Liver (tissue), 9 donors: ENCODE measurements around the gene PDK2. TPM values are rescaled to one million over a fixed set of nuclear protein-coding genes. Genes with fewer than 3 reads are reported as not detected.

Experiments
- DNase-seq: peaks from one replicate; pipeline ENCODE4 v3.0.0-alpha.2; 2017; ENCODE audit warnings: low spot score
- H3K27ac ChIP-seq, 2 donors: one replicate each; pipeline ENCODE4 v1.7.0; 2013; ENCODE audit warnings: inconsistent platforms in 2 of 2, low read length in 2 of 2, control low read depth in 1 of 2, low read depth in 1 of 2, mild to moderate bottlenecking in 1 of 2
- H3K27me3 ChIP-seq, 4 donors: one replicate each; pipeline versions ENCODE4 v1.6.1 to v1.7.0; 2013; ENCODE audit warnings: low read length in 3 of 4, inconsistent platforms in 1 of 4, mild to moderate bottlenecking in 1 of 4, moderate library complexity in 1 of 4; ENCODE audit not compliant: control insufficient read depth in 4 of 4, insufficient read depth in 4 of 4
- H3K36me3 ChIP-seq, 4 donors: one replicate each; pipeline versions ENCODE4 v1.6.1 to v1.7.0; 2013; ENCODE audit warnings: low read length in 3 of 4, mild to moderate bottlenecking in 3 of 4, low read depth in 1 of 4, moderate library complexity in 1 of 4; ENCODE audit not compliant: control insufficient read depth in 4 of 4, insufficient read depth in 3 of 4
- H3K4me1 ChIP-seq, 4 donors: one replicate each; pipeline versions ENCODE4 v1.6.1 to v1.7.0; 2013; ENCODE audit warnings: low read length in 3 of 4, mild to moderate bottlenecking in 3 of 4, moderate library complexity in 1 of 4; ENCODE audit not compliant: control insufficient read depth in 4 of 4, insufficient read depth in 4 of 4
- H3K4me3 ChIP-seq, 3 donors: one replicate each; pipeline versions ENCODE4 v1.6.1 to v1.7.0; 2013; ENCODE audit warnings: low read length in 3 of 3, control low read depth in 1 of 3, low read depth in 1 of 3, mild to moderate bottlenecking in 1 of 3
- H3K9ac ChIP-seq, 2 donors: one replicate each; pipeline ENCODE4 v1.7.0; 2013; ENCODE audit warnings: low read length in 2 of 2, mild to moderate bottlenecking in 2 of 2, moderate library complexity in 2 of 2, control low read depth in 1 of 2, low read depth in 1 of 2
- H3K9me3 ChIP-seq, 4 donors: one replicate each; pipeline versions ENCODE4 v1.6.1 to v1.7.0; 2013; ENCODE audit warnings: low read length in 3 of 4; ENCODE audit not compliant: control insufficient read depth in 4 of 4
- CTCF ChIP-seq: fragments of 150-350 bp; IDR thresholded peaks from 2 replicates; pipeline ENCODE4 v1.5.1; 2017; ENCODE audit warnings: improper control_type of control experiment, low read depth, low read length; ENCODE audit not compliant: missing input control
- NR2F2 ChIP-seq: IDR thresholded peaks from 2 replicates; pipeline ENCODE4 v1.6.1; 2016; ENCODE audit warnings: antibody characterized with exemption
- RAD21 ChIP-seq, 2 donors: IDR thresholded peaks; 2 replicates each; pipeline ENCODE4 v1.6.1; 2016; ENCODE audit warnings: antibody characterized with exemption in 2 of 2, mild to moderate bottlenecking in 2 of 2
- ZBTB33 ChIP-seq: IDR thresholded peaks from 2 replicates; pipeline ENCODE4 v1.6.1; 2016; ENCODE audit warnings: antibody characterized with exemption
- WGBS: extraction: QIAGEN DNeasy Blood & Tissue Kit; methylation state at CpG from one replicate; pipeline ENCODE4 v1.1.7; 2013; 5-methylcytosine and 5-hydroxymethylcytosine counted together
- polyA plus RNA-seq, 2 donors: library from polyadenylated mRNA; stranded (reverse) in 1 of 2; unstranded in 1 of 2; fragments of 200-250 nt in 1 of 2; fragments of >200 nt in 1 of 2; fragmentation: Nextera tagmentation in 1 of 2; extraction: Ambion mirVana in 1 of 2; gene quantifications; one replicate each; pipeline versions ENCODE4 v1.2.1 to v1.2.3, GENCODE V29; 2013 to 2015
- total RNA-seq, 2 donors: library from RNA; depleted of rRNA; stranded (reverse); fragments of >200 nt; gene quantifications; one replicate each; pipeline ENCODE4 v1.2.3, GENCODE V29; 2014
- TF ChIP-seq, protein P1 (sequence below): IDR thresholded peaks from 2 replicates; pipeline ENCODE4 v1.6.1; 2016; ENCODE audit warnings: antibody characterized with exemption
- donor health status: healthy.
- donor health status: healthy.
- donor health status: healthy.
- donor health status: healthy.
- donor health status: healthy.

Gene PDK2
- total and polyA plus RNA-seq, 4 donors: 8.6 to 36.6 (median 28.5) TPM

GRCh38 chr17:50161023-50161910 is 66.1 kb downstream of the PDK2 start:
- Histone ChIP-seq H3K9me3 (no peaks in the 10 kb centered on the region), H3K27me3 (no peaks in the 10 kb centered on the region), H3K4me3 (peak overlapping the region; percentile 45 to 53 (median 49)), H3K4me1 (peaks cover 0 to 11% (median 8%) of the 10 kb centered on the region in 4 donors), H3K27ac (peak overlapping the region; percentile 36 to 38), H3K9ac (peak overlapping the region; percentile 3 to 62), H3K36me3 (no peaks in the 10 kb centered on the region)
- TF ChIP-seq NR2F2 (no peak), ZBTB33 (no peak), RAD21 (IDR thresholded peaks at IDR 0.05) (peak; percentile 85 to 93), CTCF (peak; percentile 92)
- TF ChIP-seq, protein P1, sequence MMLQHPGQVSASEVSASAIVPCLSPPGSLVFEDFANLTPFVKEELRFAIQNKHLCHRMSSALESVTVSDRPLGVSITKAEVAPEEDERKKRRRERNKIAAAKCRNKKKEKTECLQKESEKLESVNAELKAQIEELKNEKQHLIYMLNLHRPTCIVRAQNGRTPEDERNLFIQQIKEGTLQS: no peak
- peak; percentile 89 for DNase-seq
- 1% methylated on average over 53 of the region's 53 CpGs for WGBS

Other genes with a start within 250 kb of the PDK2 start
- gene TAC4, start 247.3 kb upstream of the PDK2 start, total RNA-seq: not detected
- not detected for gene TAC4, start 247.3 kb upstream of the PDK2 start, polyA plus RNA-seq
- not detected for gene DLX4, start 126.2 kb upstream of the PDK2 start, total RNA-seq
- gene DLX4, start 126.2 kb upstream of the PDK2 start, polyA plus RNA-seq: not detected
- not detected for gene DLX3, start 100.1 kb upstream of the PDK2 start, total RNA-seq
- gene DLX3, start 100.1 kb upstream of the PDK2 start, polyA plus RNA-seq: not detected
- 1 to 10 TPM in 1 of 2 donors, under 1 TPM in 1; 0.79 to 4.4 TPM for gene ITGA3, start 39.2 kb upstream of the PDK2 start, total RNA-seq
- gene ITGA3, start 39.2 kb upstream of the PDK2 start, polyA plus RNA-seq: 1 to 10 TPM; 1.1 to 1.8 TPM
- under 1 TPM; 0.50 to 0.84 TPM for gene SAMD14, start 34.8 kb downstream of the PDK2 start, total RNA-seq
- under 1 TPM in 1 of 2 donors, not detected in 1; 0.67 TPM for gene SAMD14, start 34.8 kb downstream of the PDK2 start, polyA plus RNA-seq
- 10 to 100 TPM in 1 of 2 donors, 1 to 10 TPM in 1; 7.4 to 26.1 TPM for gene PPP1R9B, start 55.3 kb downstream of the PDK2 start, total RNA-seq
- 1 to 10 TPM in 1 of 2 donors, under 1 TPM in 1; 0.90 to 6.7 TPM for gene PPP1R9B, start 55.3 kb downstream of the PDK2 start, polyA plus RNA-seq
- gene SGCA, start 70.7 kb downstream of the PDK2 start, total RNA-seq: 1 to 10 TPM in 1 of 2 donors, not detected in 1; 1.3 TPM
- gene SGCA, start 70.7 kb downstream of the PDK2 start, polyA plus RNA-seq: 1 to 10 TPM in 1 of 2 donors, under 1 TPM in 1; 0.31 to 1.2 TPM
- 10 to 100 TPM; 15.3 to 72.5 TPM for gene COL1A1, start 106.3 kb downstream of the PDK2 start, total RNA-seq
- gene COL1A1, start 106.3 kb downstream of the PDK2 start, polyA plus RNA-seq: 10 to 100 TPM in 1 of 2 donors, 1 to 10 TPM in 1; 8.3 to 56.3 TPM
- gene TMEM92, start 179.1 kb downstream of the PDK2 start, total RNA-seq: 1 to 10 TPM in 1 of 2 donors, under 1 TPM in 1; 0.05 to 2.8 TPM
- gene TMEM92, start 179.1 kb downstream of the PDK2 start, polyA plus RNA-seq: 10 to 100 TPM in 1 of 2 donors, 1 to 10 TPM in 1; 5.3 to 17.9 TPM